AG04449 (cell line): Measurements from ENCODE around the gene HNF1A.

Experiments
- CTCF ChIA-PET: fragments of 350-600 bp; formaldehyde crosslinking; extraction: SDS; loops from one replicate; lab custom pipeline; 2021; ENCODE audit warnings: antibody characterized with exemption; lab: Yijun Ruan, JAX
- POLR2A ChIA-PET: fragments of 400-600, 350-600 bp; formaldehyde crosslinking; extraction: SDS; loops from one replicate; lab custom pipeline; 2020; ENCODE audit warnings: antibody characterized with exemption, inconsistent platforms; lab: Yijun Ruan, JAX
- DNase-seq: peaks from one replicate; pipeline ENCODE4 v3.0.0-alpha.2; 2010; ENCODE audit warnings: low read depth, low spot score
- H3K4me3 ChIP-seq: 2 replicates; pipeline ENCODE4 v1.5.1; 2011; ENCODE audit warnings: low read depth, mild to moderate bottlenecking, control low read depth, low read length
- CTCF ChIP-seq: IDR thresholded peaks from one replicate; pipeline ENCODE4 v1.5.1; 2011; ENCODE audit warnings: mild to moderate bottlenecking, moderate library complexity, low read length, control low read depth, inconsistent platforms; ENCODE audit not compliant: insufficient read depth; ENCODE audit errors: missing control alignments

The HNF1A gene

GRCh38 chr12:120981407-120981941, 3.1 kb downstream of the HNF1A start:
- ChIA-PET POLR2A (interaction anchor here (0.7 kb wide), 1 partner anchor 168 kb away, joined by 3 read pairs; no protein-coding TSS in a partner anchor), CTCF (interaction anchor here (1.0 to 4.6 kb wide), 5 partner anchors 9 to 333 kb away, joined by 3 to 30 read pairs (median 6); partner anchors contain the start of gene ACADS)
- TF ChIP-seq CTCF = no peak
- H3K4me3 ChIP-seq = no peak overlapping the region
- DNase-seq = no peak

GRCh38 chr12:120982659-120983058, 4.3 kb downstream of the HNF1A start:
- POLR2A ChIA-PET = no interaction called here

DNA sequence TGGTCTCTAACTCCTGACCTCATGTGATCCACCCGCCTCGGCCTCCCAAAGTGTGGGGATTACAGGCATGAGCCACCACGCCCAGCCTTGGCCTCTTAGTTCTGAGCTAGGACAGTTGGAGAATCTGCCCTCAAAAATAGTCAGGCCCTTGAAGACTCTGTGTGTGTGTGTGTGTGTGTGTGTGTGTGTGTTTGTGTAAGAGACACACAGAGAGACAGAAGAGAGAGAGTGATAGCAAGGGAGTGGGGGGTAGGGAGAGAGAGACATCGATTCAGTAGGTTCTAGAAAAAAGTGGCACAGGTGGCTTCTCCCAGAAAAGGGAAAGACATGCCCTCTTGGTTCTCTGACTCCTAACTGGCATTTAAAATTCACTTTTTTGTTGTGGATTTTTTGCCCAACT, 5.4 kb downstream of the HNF1A start:
- no peak for TF ChIP-seq CTCF
- no peak overlapping the region for H3K4me3 ChIP-seq
- ChIA-PET CTCF (interaction anchor here (1.0 to 4.6 kb wide), 2 partner anchors 12 to 337 kb away, joined by 3 to 30 read pairs; no protein-coding TSS in a partner anchor), POLR2A (no interaction called here)
- DNase-seq = no peak

More at GRCh38 chr12:120982659-120983058, 4.3 kb downstream of the HNF1A start:
- TF ChIP-seq CTCF = no peak
- DNase-seq = no peak
- no peak overlapping the region for H3K4me3 ChIP-seq
- CTCF ChIA-PET = interaction anchor here (4.6 kb wide), 1 partner anchor 11 kb away, joined by 30 read pairs; no protein-coding TSS in a partner anchor

- POLR2A ChIA-PET = no interaction called here
- CTCF ChIA-PET = interaction anchor here (1.0 to 3.0 kb wide), 3 partner anchors 12 to 338 kb away, joined by 3 to 14 read pairs (median 3); no protein-coding TSS in a partner anchor
- TF ChIP-seq CTCF = no peak
- H3K4me3 ChIP-seq = no peak overlapping the region
- no peak for DNase-seq
Observed at GRCh38 chr12:120984351-120984898, 6.1 kb downstream of the HNF1A start.

- POLR2A ChIA-PET = no interaction called here
- CTCF ChIA-PET = no interaction called here
- no peak for DNase-seq
- TF ChIP-seq CTCF = no peak
- no peak overlapping the region for H3K4me3 ChIP-seq
Observed at GRCh38 chr12:120988234-120988633, 9.9 kb downstream of the HNF1A start.

DNA sequence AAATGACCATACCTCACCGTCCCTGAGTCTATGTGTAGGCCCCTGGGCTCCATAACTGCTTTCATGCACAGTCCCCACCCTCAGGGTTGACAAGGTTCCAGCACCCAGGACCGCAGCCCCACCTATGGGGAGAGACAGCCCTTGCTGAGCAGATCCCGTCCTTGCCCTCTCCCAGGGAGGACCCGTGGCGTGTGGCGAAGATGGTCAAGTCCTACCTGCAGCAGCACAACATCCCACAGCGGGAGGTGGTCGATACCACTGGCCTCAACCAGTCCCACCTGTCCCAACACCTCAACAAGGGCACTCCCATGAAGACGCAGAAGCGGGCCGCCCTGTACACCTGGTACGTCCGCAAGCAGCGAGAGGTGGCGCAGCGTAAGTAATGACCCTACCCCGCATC, 10.3 kb downstream of the HNF1A start:
- TF ChIP-seq CTCF = no peak
- POLR2A ChIA-PET = no interaction called here
- CTCF ChIA-PET = no interaction called here
- H3K4me3 ChIP-seq = no peak overlapping the region
- DNase-seq = no peak
